SJSA1 (cell line): Measurements from ENCODE around the gene IRX6. TPM values are rescaled to one million over a fixed set of nuclear protein-coding genes. Genes with fewer than 3 reads are reported as not detected.

ENCODE experiments used
- DNase-seq, 2 experiments: peaks; one replicate each; pipeline ENCODE4 v3.0.0-alpha.2; 2015 to 2020; ENCODE audit warnings: low spot score in 2 of 2, low read depth in 1 of 2
- H3K27ac ChIP-seq: fragments of 250-450 bp; sonication (Bioruptor Pico); 2 replicates; pipeline ENCODE4 v1.5.1; 2020; ENCODE audit warnings: mild to moderate bottlenecking, moderate library complexity
- H3K27me3 ChIP-seq: fragments of 250-450 bp; sonication (Bioruptor Pico); replicated peaks from 2 replicates; pipeline ENCODE4 v1.5.1; 2020; ENCODE audit warnings: mild to moderate bottlenecking, moderate library complexity
- H3K36me3 ChIP-seq: fragments of 250-450 bp; sonication (Bioruptor Pico); 2 replicates; pipeline ENCODE4 v1.5.1; 2020; ENCODE audit warnings: mild to moderate bottlenecking
- H3K4me1 ChIP-seq: fragments of 250-450 bp; sonication (Bioruptor Pico); replicated peaks from 2 replicates; pipeline ENCODE4 v1.6.1; 2021; ENCODE audit warnings: mild to moderate bottlenecking
- H3K4me3 ChIP-seq: fragments of 250-450 bp; sonication (Bioruptor Pico); 2 replicates; pipeline ENCODE4 v1.5.1; 2020; ENCODE audit warnings: mild to moderate bottlenecking
- H3K9me3 ChIP-seq: fragments of 250-450 bp; sonication (Bioruptor Pico); replicated peaks from 2 replicates; pipeline ENCODE4 v1.5.1; 2020; ENCODE audit warnings: mild to moderate bottlenecking
- total RNA-seq: library from RNA; depleted of rRNA; stranded (reverse); fragments of >200 nt; shearing (Covaris generic); gene quantifications from 2 replicates; pipeline ENCODE4 v1.2.3, GENCODE V29; 2014

IRX6 gene
- total RNA-seq, 1 experiment from 2014 or later: not detected

GRCh38 chr16:55328611-55329569 lies 4.9 kb downstream of the IRX6 start:
- no peak overlapping the region for H3K4me3 ChIP-seq
- H3K36me3 ChIP-seq: no peaks in the 10 kb centered on the region
- no peak overlapping the region for H3K27ac ChIP-seq
- H3K4me1 ChIP-seq: no peaks in the 10 kb centered on the region
- no peaks in the 10 kb centered on the region for H3K9me3 ChIP-seq
- H3K27me3 ChIP-seq: 0 out of 2 replicates have a peak, but pooled peaks cover 13% of the 10 kb centered on the region
- no peak for DNase-seq

GRCh38 chr16:55329791-55330428 lies 5.9 kb downstream of the IRX6 start:
- Histone ChIP-seq H3K4me3 (no peak overlapping the region), H3K4me1 (no peaks in the 10 kb centered on the region), H3K27me3 (0 out of 2 replicates have a peak, but pooled peaks cover 5% of the 10 kb centered on the region), H3K36me3 (no peaks in the 10 kb centered on the region), H3K27ac (no peak overlapping the region), H3K9me3 (no peaks in the 10 kb centered on the region)
- no peak for DNase-seq

- Histone ChIP-seq H3K27ac (no peak overlapping the region), H3K36me3 (no peaks in the 10 kb centered on the region), H3K9me3 (no peaks in the 10 kb centered on the region), H3K27me3 (no peaks in the 10 kb centered on the region), H3K4me3 (no peak overlapping the region), H3K4me1 (no peaks in the 10 kb centered on the region)
- DNase-seq: no peak
Observed at GRCh38 chr16:55330781-55331647, 7.0 kb downstream of the IRX6 start.

DNA sequence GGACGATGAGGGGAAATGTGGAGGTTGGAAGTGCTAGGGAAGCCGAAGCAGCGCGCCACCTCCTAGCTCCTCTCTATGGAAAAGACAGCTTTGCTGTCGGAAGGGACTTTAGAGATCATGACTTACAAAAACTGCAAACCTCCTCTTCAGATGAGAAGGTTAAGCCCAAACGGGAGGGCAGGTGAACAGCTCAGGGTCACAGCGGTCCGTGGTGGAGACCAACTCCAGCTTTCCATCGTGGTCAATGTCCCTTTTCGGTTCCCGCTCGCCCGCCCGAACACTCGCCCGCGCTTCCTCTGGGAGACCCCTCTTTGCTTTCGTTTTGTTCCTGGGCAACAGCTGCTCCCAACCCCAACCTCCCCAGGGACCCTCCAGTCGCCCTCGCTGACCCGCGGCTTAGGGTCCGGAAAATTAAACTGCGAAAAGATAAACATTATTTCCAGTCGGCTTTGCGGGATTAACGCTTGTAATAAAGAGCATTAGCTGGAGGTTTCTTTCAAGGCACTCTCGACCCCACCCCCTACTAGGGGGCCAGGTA lies 7.7 kb downstream of the IRX6 start:
- no peak for DNase-seq
- Histone ChIP-seq H3K9me3 (no peaks in the 10 kb centered on the region), H3K27ac (no peak overlapping the region), H3K27me3 (no peaks in the 10 kb centered on the region), H3K4me3 (no peak overlapping the region), H3K36me3 (no peaks in the 10 kb centered on the region), H3K4me1 (no peaks in the 10 kb centered on the region)

DNA sequence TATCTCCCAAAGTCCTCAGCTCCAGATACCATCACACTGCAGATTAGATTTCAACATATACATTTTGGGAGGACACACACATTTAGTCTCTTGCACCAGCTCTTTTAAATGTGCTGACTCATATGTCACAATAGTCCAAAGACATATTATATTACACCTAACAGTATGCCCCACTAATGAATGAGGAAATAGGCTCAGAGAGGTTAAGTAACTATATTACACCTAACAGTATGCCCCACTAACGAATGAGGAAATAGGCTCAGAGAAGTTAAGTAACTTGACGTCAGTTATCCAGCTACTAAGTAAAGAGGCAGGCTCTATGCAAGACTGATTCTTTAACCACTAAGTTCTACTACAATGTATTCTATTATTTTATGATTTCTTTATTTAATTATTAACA lies 9.7 kb downstream of the IRX6 start:
- no peaks in the 10 kb centered on the region for H3K9me3 ChIP-seq
- H3K36me3 ChIP-seq: no peaks in the 10 kb centered on the region
- no peak overlapping the region for H3K27ac ChIP-seq
- no peak overlapping the region for H3K4me3 ChIP-seq
- H3K27me3 ChIP-seq: no peaks in the 10 kb centered on the region
- H3K4me1 ChIP-seq: no peaks in the 10 kb centered on the region
- DNase-seq: no peak

DNA sequence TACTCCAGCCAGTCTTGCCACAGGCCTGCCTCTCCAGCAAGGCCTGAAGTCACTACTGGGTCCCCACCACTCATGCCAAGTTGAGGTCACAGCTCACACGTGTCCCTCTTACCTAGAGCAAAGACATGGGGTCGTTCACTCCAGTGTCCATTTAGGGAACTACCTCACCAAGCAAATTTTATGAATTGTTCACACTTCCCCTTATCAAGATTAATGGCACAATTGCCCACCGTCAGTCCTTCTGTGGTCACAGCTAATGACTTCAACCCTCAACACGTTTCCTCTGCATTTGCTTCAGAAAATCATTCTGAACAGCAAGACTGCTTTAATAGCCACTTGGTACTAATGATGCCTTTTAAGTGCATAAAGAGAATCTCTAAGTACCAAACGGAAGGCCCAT lies 14.6 kb downstream of the IRX6 start:
- no peaks in the 10 kb centered on the region for H3K27me3 ChIP-seq
- H3K27ac ChIP-seq: no peak overlapping the region
- no peak overlapping the region for H3K4me3 ChIP-seq
- no peaks in the 10 kb centered on the region for H3K36me3 ChIP-seq
- no peaks in the 10 kb centered on the region for H3K4me1 ChIP-seq
- no peaks in the 10 kb centered on the region for H3K9me3 ChIP-seq
- DNase-seq: no peak

- H3K27ac ChIP-seq: no peak overlapping the region
- DNase-seq: no peak
- H3K27me3 ChIP-seq: no peaks in the 10 kb centered on the region
- H3K4me1 ChIP-seq: no peaks in the 10 kb centered on the region
- H3K36me3 ChIP-seq: no peaks in the 10 kb centered on the region
- no peaks in the 10 kb centered on the region for H3K9me3 ChIP-seq
- H3K4me3 ChIP-seq: no peak overlapping the region
Observed at GRCh38 chr16:55340445-55340844, 16.4 kb downstream of the IRX6 start.

- no peaks in the 10 kb centered on the region for H3K4me1 ChIP-seq
- no peaks in the 10 kb centered on the region for H3K27me3 ChIP-seq
- no peak overlapping the region for H3K27ac ChIP-seq
- no peaks in the 10 kb centered on the region for H3K9me3 ChIP-seq
- H3K4me3 ChIP-seq: no peak overlapping the region
- DNase-seq: no peak
- no peaks in the 10 kb centered on the region for H3K36me3 ChIP-seq
Observed at GRCh38 chr16:55341681-55342080, 17.7 kb downstream of the IRX6 start.

DNA sequence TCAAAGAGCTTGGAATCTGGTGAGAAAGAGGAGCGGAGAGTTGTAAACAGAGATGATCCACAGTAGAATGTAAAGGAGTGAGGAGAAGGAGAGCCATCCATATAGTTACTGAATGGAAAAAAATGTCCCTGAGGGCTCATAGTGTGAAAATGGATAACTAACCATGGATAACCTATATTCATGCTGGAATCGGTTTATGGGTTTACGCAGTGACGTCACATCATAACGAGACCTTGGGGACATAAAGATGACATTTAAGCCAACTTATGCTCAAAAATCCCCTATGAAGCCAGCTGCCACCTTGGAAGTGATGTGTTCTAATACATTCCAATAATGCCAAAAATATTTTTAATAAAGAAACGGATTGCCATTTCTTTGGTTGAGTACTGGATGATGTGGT lies 22.5 kb downstream of the IRX6 start:
- Histone ChIP-seq H3K27me3 (no peaks in the 10 kb centered on the region), H3K9me3 (no peaks in the 10 kb centered on the region), H3K4me1 (no peaks in the 10 kb centered on the region), H3K36me3 (no peaks in the 10 kb centered on the region), H3K27ac (no peak overlapping the region), H3K4me3 (no peak overlapping the region)
- no peak for DNase-seq

GRCh38 chr16:55349867-55350266 lies 25.9 kb downstream of the IRX6 start:
- Histone ChIP-seq H3K9me3 (no peaks in the 10 kb centered on the region), H3K27me3 (0 out of 2 replicates have a peak, but pooled peaks cover 3% of the 10 kb centered on the region), H3K36me3 (no peaks in the 10 kb centered on the region), H3K4me3 (no peak overlapping the region), H3K27ac (no peak overlapping the region), H3K4me1 (no peaks in the 10 kb centered on the region)
- no peak for DNase-seq

DNA sequence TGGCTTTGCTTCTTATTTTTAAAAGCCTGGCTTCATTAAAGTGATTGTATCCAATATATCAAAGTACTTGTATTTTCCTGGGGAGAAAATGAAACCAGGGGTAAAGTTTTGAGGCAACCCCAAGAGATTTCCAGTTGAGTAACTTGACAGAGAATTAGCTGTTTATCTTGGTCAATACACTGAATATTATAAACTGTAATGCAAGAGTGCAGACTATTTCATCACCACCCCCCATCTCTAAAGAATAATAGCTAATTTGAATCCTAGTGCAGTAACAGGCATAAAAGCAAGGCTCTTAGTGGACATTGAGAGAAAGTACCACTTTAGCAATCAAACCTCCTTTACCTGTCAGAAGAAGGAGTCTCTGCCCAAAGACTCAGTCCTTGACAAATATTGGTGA lies 27.0 kb downstream of the IRX6 start:
- H3K4me1 ChIP-seq: no peaks in the 10 kb centered on the region
- H3K4me3 ChIP-seq: no peak overlapping the region
- H3K27ac ChIP-seq: no peak overlapping the region
- no peaks in the 10 kb centered on the region for H3K9me3 ChIP-seq
- no peak for DNase-seq
- no peaks in the 10 kb centered on the region for H3K36me3 ChIP-seq
- H3K27me3 ChIP-seq: 0 out of 2 replicates have a peak, but pooled peaks cover 3% of the 10 kb centered on the region

DNA sequence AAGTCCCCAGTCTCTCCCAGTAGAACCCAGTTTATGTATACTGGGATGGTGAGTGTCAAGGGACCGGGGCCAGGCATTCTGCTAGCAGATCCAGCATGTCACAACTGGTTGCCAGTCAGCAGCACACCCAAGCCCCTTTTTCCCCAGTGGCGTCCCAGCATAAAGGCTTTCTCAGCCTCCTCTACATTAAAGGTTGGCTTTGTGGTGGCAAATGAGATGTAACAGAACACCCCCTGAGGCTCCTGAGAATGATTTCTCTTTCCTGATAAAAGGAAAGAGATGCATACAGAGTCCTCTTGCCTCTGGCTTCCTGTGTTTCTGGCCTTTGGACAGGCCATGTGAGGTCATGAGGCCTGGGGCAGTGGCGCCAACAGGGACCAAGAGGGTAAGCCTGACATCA lies 27.9 kb downstream of the IRX6 start:
- DNase-seq: no peak
- Histone ChIP-seq H3K36me3 (no peaks in the 10 kb centered on the region), H3K27ac (no peak overlapping the region), H3K27me3 (0 out of 2 replicates have a peak, but pooled peaks cover 3% of the 10 kb centered on the region), H3K4me3 (no peak overlapping the region), H3K9me3 (no peaks in the 10 kb centered on the region), H3K4me1 (no peaks in the 10 kb centered on the region)

DNA sequence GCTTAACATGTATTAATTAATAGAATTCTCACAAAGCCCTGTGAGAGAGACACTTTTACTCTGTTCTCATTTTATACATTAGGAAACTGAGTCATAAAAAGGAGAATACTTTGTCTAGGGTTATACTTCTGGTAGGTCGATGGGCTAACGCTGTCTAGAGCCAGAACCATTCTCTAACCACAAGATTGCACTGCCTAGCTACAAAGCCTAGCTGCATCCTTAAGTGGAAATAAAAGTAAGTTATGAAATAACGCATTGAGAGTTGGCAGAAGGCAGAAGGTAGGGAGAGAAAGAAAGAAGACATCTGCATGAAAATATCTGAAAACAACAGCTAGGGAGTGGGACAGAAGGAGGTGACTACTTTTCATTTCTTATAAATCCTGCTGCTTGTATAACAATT lies 33.2 kb downstream of the IRX6 start:
- H3K9me3 ChIP-seq: no peaks in the 10 kb centered on the region
- H3K4me1 ChIP-seq: no peaks in the 10 kb centered on the region
- H3K27ac ChIP-seq: no peak overlapping the region
- no peak overlapping the region for H3K4me3 ChIP-seq
- no peaks in the 10 kb centered on the region for H3K36me3 ChIP-seq
- DNase-seq: no peak
- 0 out of 2 replicates have a peak, but pooled peaks cover 3% of the 10 kb centered on the region for H3K27me3 ChIP-seq
